HG03196 (cell line): Measurements from ENCODE around the gene B4GALT5.
"Not testable (repeated sequence)": the region's sequence is repeated elsewhere in the genome, so short reads cannot be mapped to it uniquely, and the experiment has no call there.

Source experiments
- ATAC-seq: cut with Tn5 transposase; IDR thresholded peaks from one replicate; pipeline ENCODE4 v1.9.1; 2021; ENCODE audit not compliant: unreplicated experiment

The B4GALT5 gene

DNA sequence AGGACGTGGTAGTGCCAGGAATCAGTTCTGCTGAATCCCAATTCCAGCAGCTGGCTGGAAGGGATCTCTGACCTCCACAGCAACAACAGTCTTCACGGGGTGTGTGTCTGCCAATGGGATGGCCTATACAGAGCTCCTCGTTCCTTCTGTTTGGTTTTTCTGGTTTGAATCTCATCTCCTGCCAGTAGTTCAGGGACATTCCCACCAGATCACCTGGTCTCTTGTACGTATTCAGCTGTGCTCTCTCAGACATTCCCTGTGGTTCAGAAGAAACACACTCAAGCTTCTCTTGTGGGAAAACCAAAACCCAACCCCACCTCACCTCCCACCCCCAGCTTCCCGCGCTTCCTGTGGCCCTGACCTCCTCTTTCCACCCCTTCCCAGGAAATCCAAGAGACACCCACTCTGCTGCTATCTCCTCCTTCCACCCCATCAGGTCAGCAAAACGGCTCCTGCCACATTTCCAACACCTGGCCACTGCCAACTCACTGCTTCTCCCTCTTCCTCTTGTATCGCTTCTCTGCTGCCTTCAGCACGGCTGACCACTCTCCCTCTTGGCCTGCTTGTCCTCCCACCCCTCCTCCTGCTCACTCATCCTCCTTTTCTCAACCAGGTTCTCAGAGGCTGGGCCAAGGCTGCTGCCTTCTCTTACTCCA, 82.5 kb downstream of the B4GALT5 start:
- peak; percentile 19 for ATAC-seq

DNA sequence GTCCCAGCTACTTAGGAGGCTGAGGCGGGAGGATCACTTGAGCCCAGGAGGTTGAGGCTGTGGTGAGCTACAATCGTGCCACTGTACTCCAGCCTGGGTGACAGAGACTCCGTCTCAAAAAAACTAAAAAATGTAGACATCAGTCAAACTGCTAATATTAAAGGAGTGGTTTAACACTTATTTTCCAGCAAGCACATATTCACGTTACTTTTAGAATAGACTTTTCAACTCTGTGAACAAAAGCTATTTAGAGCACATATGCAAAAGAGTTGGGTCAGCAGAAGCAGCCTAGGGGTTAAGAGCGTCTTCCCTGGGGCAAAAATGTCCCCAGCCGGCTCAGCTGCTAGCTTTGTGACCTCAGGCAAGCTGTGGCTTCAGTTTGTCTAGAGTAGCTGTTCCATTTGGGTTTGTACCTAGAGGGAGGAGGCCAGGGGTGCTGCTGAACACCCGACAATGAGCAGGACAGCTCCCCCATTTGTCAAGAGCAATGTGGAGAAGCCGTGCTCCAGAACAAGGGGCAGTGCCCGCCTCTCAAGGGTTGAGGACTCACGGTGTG, 83.2 kb downstream of the B4GALT5 start:
- peak; percentile 68 for ATAC-seq

GRCh38 chr20:49629606-49630005, 84.1 kb downstream of the B4GALT5 start:
- ATAC-seq, result no peak

DNA sequence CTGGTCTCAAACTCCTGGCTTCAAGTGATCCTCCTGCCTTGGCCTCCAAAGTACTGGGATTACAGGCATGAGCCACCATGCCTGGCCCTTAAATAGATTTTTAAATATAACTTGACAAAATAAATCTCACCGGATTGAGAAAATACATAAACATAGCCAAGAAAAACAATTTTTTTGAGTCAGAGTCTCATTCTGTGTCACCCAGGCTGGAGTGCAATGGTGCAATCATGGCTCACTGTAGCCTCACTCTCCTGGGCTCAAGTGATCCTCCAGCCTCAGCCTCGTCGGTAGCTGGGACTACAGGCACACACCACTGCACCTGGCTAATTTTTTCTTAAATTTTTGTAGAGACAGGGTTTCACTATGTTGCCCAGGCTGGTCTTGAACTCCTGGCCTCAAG, 85.4 kb downstream of the B4GALT5 start:
- ATAC-seq, result not testable (repeated sequence)

- ATAC-seq, result no peak
These were observed 86.3 kb downstream of the B4GALT5 start for GRCh38 chr20:49627329-49627761.

DNA sequence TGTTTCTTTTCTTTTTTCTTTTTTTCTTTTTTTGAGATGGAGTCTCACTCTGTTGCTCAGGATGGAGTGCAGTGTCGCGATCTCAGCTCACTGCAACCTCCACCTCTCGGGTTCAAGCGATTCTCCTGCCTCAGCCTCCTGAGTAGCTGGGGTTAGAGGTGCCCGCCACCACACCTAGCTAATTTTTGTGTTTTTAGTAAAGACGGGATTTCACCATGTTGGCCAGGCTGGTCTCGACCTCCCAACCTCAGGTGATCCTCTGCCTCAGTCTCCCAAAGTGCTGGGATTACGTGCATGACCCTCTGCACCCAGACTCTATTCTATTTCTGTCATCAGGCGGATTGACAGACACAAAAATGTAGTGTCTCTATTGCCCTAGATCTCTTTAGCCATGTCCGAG, 88.7 kb downstream of the B4GALT5 start:
- not testable (repeated sequence) for ATAC-seq

GRCh38 chr20:49624317-49624716, 89.4 kb downstream of the B4GALT5 start:
- no peak for ATAC-seq

GRCh38 chr20:49622243-49622642, 91.4 kb downstream of the B4GALT5 start:
- ATAC-seq, result no peak

DNA sequence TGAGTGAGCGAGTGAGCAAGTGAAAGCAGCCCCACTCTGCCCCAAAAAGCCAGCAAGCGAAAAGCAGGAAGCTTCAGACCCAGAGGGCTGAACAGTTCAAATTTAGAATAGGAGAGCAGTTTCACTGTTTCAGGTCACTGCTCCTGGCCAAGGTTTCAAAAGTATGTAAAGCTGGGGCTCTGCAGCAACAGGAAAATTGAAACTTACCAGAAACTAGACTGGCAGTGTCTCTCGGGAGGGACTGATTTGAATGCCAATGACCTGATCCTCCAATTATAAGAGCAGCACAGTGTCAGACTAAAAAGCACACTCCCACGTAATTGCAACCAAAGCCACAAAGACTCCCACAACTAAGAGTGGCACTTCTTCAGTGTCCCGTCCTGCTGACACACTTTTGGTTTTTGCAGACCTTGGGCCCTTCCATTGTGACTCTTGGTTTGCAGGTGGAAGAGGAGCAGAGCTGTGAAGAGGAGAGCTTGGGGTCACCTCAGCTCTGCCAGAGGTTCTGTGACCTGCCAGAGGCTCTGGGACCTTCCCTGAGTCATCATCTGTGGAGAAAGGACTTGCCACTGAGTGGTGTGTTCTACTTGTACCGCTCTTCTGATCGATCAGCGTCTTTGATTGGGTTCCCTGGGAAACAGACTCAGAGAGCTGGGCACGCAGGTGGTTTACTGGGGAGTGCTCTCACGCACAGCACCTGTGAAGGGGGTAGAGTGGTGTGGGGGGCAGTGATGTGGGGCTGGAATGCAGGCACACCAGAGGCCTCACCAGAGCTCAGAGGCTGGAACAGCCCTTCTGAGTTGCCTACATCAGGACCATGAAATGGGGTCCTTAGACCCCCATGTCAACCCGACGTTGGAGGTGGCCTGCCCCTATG, 93.1 kb downstream of the B4GALT5 start:
- peak; percentile 82 for ATAC-seq

- ATAC-seq, result no peak
These were observed 94.3 kb downstream of the B4GALT5 start for GRCh38 chr20:49619113-49620048.

GRCh38 chr20:49618289-49618688, 95.4 kb downstream of the B4GALT5 start:
- no peak for ATAC-seq

- ATAC-seq, result not testable (repeated sequence)
These were observed 96.3 kb downstream of the B4GALT5 start for GRCh38 chr20:49617394-49617793.

- no peak for ATAC-seq
These were observed 97.3 kb downstream of the B4GALT5 start for GRCh38 chr20:49616154-49617007.

- ATAC-seq, result no peak
These were observed 98.1 kb downstream of the B4GALT5 start for GRCh38 chr20:49615401-49616153.

DNA sequence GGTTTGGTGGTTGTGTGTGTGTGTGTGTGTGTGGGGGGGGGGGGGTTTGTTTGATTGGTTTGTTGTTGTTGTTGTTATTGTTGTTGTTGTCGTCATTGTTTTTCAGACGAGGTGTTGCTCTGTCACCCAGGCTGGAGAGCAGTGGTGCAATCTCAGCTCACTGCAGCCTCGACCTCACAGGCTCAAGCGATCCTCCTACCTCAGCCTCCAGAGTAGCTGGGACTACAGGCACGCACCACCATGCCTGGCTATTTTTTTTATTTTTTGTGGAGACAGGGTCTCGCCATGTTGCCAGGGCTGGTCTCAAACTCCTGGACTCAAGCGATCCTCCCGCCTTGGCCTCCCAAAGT, 98.7 kb downstream of the B4GALT5 start:
- not testable (repeated sequence) for ATAC-seq

GRCh38 chr20:49614338-49615050, 99.2 kb downstream of the B4GALT5 start:
- no peak for ATAC-seq

- ATAC-seq, result no peak
These were observed 101.4 kb downstream of the B4GALT5 start for GRCh38 chr20:49612127-49612738.

DNA sequence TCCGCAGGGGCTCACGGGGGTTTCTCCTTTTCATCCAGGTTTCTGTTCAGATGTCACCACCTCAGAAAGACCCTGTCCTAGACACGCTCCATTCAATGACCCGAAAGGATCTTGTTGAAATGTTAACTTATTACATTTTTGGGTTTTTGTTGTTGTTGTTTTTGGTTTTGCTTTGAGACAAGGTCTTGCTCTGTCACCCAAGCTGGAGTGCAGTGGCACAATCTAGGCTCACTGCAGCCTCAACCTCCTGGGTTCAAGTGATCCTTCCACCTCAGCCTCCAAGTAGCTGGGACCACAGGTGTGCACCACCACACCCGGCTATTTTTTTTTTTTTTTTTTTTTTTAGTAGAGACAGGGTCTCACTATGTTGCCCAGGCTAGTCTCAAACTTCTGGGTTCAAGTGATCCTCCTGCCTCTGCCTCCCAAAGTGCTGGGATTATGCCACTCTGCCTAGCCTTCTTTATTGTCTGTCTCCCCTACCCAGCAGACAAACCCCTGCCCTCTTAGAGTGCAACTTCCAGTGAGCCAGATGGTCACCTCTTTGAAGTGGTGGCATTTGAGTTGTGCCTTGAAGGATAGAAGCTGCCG, 102.0 kb downstream of the B4GALT5 start:
- ATAC-seq, result not testable (repeated sequence)
